GM12891 (cell line): Measurements from ENCODE around the gene PTCD1.
"Not testable (repeated sequence)": the region's sequence is repeated elsewhere in the genome, so short reads cannot be mapped to it uniquely, and the experiment has no call there.

Experiments
- POLR2A ChIP-seq: IDR thresholded peaks from 2 replicates; pipeline ENCODE4 v1.6.1; 2011; ENCODE audit warnings: low read depth, low read length, control low read depth
- POLR2AphosphoS5 ChIP-seq: IDR thresholded peaks from 2 replicates; pipeline ENCODE4 v1.6.1; 2011; ENCODE audit warnings: low read depth, low read length, control low read depth
- SPI1 ChIP-seq: IDR thresholded peaks from 2 replicates; pipeline ENCODE4 v1.6.1; 2011; ENCODE audit warnings: low read depth, low read length, control low read depth

GRCh38 chr7:99415513-99416127, 23.0 kb downstream of the PTCD1 start:
- TF ChIP-seq POLR2A, POLR2AphosphoS5, SPI1: not testable (repeated sequence)
